ENCODE data around the gene CLNK. TPM values are rescaled to one million over a fixed set of nuclear protein-coding genes. Genes with fewer than 3 reads are reported as not detected.

The CLNK gene
- total RNA-seq, 1 donor from 2014 or later, result not detected

DNA sequence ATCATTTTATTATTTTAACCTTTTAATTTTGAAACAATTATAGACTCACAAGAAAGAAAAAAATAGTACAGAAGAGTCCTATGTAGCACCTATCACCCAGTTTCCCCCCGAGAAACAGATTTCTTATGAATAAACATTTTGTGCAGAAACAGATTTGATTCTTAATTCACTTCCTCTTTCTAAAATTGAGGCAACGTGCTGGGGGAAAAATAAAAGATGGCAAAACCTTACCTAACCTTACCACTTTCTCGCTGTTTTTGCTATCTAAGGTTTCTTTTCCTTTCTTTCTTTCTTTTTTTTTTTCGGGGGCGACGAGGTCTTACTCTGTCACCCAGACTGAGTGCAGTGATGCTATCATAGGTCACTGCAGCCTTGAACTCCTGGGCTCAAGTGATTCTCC, 4.3 kb upstream of the CLNK start:
- no peaks in the 10 kb centered on the region for H3K9me3 ChIP-seq
- TF ChIP-seq, protein P1, sequence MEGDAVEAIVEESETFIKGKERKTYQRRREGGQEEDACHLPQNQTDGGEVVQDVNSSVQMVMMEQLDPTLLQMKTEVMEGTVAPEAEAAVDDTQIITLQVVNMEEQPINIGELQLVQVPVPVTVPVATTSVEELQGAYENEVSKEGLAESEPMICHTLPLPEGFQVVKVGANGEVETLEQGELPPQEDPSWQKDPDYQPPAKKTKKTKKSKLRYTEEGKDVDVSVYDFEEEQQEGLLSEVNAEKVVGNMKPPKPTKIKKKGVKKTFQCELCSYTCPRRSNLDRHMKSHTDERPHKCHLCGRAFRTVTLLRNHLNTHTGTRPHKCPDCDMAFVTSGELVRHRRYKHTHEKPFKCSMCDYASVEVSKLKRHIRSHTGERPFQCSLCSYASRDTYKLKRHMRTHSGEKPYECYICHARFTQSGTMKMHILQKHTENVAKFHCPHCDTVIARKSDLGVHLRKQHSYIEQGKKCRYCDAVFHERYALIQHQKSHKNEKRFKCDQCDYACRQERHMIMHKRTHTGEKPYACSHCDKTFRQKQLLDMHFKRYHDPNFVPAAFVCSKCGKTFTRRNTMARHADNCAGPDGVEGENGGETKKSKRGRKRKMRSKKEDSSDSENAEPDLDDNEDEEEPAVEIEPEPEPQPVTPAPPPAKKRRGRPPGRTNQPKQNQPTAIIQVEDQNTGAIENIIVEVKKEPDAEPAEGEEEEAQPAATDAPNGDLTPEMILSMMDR (IDR thresholded peaks at IDR 0.05), result no peak
- TF ChIP-seq POLR2A (IDR thresholded peaks at IDR 0.05) (no peak), POLR2AphosphoS5 (IDR thresholded peaks at IDR 0.05; ENCODE audit: insufficient read depth in 1 of 2, low read depth in 1 of 2) (no peak)
- no peak overlapping the region for H3K27ac ChIP-seq
- H3K4me1 ChIP-seq, result no peaks in the 10 kb centered on the region
- DNase-seq (ENCODE audit: extremely low spot score in 2 of 2), result no peak
- intact Hi-C loops (cut with DNase I), result no loop called here
- no peaks in the 10 kb centered on the region for H3K27me3 ChIP-seq
- no peak overlapping the region for H3K4me3 ChIP-seq
- no peaks in the 10 kb centered on the region for H3K36me3 ChIP-seq

DNA sequence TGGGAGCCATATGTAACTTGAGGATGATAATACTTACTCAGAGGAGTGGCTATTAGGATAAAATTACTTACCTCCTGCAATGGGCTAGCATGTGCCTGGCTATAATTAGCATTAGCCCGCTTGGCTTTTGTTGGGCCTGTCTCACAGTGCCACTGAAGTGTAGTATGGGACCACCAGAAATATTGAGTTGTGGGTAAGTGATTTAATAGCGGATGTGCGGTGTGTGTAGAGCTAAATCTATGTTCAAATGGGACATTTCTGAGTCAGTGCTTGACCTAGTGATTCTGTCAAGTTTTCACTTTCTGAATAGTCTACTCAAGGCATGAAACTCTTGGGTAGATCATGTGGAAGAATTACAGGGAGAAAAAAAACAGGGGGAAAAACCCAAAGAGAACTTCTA, 3.5 kb upstream of the CLNK start:
- no peak overlapping the region for H3K4me3 ChIP-seq
- H3K9me3 ChIP-seq, result no peaks in the 10 kb centered on the region
- H3K4me1 ChIP-seq, result no peaks in the 10 kb centered on the region
- TF ChIP-seq POLR2A (IDR thresholded peaks at IDR 0.05), result no peak
- no peak for TF ChIP-seq POLR2AphosphoS5 (IDR thresholded peaks at IDR 0.05; ENCODE audit: insufficient read depth in 1 of 2, low read depth in 1 of 2)
- TF ChIP-seq, protein P1 (IDR thresholded peaks at IDR 0.05), result no peak
- no peaks in the 10 kb centered on the region for H3K27me3 ChIP-seq
- no peak for DNase-seq (ENCODE audit: extremely low spot score in 2 of 2)
- intact Hi-C loops (cut with DNase I), result no loop called here
- H3K27ac ChIP-seq, result no peak overlapping the region
- no peaks in the 10 kb centered on the region for H3K36me3 ChIP-seq

DNA sequence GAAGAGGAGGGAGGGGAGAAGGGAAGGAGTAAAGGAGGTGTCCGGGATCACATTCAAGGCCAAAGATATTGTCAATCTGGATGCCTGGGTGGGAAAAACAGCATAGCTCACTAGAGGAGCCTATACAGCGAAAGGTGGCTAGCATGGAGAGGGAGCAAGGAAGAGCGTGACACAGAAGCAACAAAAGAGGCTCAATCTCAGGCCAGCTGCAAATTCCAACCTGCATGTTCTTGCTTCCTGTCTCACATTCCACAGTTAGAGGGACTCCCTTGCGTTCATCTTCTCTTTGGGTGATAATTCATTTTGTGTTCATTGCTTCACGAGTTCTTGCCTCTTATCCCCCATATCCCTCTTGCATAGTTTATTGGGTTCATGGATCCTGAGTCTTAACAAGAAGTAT, 3.0 kb upstream of the CLNK start:
- Histone ChIP-seq H3K27me3 (no peaks in the 10 kb centered on the region), H3K36me3 (no peaks in the 10 kb centered on the region), H3K4me3 (no peak overlapping the region), H3K4me1 (no peaks in the 10 kb centered on the region), H3K9me3 (no peaks in the 10 kb centered on the region), H3K27ac (no peak overlapping the region)
- intact Hi-C loops (cut with DNase I), result no loop called here
- TF ChIP-seq, protein P1 (IDR thresholded peaks at IDR 0.05), result no peak
- no peak for TF ChIP-seq POLR2A (IDR thresholded peaks at IDR 0.05)
- no peak for TF ChIP-seq POLR2AphosphoS5 (IDR thresholded peaks at IDR 0.05; ENCODE audit: insufficient read depth in 1 of 2, low read depth in 1 of 2)
- no peak for DNase-seq (ENCODE audit: extremely low spot score in 2 of 2)

DNA sequence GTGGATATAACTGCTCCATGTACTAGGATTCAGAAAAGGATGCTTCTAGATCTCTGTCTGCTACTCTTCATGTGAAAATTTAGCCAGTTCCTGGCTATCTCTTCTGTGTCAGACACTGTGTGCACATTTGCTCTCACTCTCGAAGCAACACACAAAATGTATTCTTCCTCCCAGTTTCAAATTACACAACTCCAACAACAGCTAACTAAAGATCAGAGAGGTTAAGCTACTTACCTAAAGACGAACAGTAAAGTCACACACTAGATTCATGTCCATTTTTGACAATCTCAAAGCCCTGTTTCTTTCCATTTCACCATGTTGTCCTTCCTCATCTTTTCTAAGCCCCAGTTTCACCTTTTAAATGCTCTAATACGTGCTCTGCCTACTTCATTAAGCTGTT, 2.2 kb downstream of the CLNK start:
- TF ChIP-seq POLR2AphosphoS5 (IDR thresholded peaks at IDR 0.05; ENCODE audit: insufficient read depth in 1 of 2, low read depth in 1 of 2), result no peak
- TF ChIP-seq POLR2A (IDR thresholded peaks at IDR 0.05), result no peak
- TF ChIP-seq, protein P1 (IDR thresholded peaks at IDR 0.05), result no peak
- H3K27ac ChIP-seq, result no peak overlapping the region

DNA sequence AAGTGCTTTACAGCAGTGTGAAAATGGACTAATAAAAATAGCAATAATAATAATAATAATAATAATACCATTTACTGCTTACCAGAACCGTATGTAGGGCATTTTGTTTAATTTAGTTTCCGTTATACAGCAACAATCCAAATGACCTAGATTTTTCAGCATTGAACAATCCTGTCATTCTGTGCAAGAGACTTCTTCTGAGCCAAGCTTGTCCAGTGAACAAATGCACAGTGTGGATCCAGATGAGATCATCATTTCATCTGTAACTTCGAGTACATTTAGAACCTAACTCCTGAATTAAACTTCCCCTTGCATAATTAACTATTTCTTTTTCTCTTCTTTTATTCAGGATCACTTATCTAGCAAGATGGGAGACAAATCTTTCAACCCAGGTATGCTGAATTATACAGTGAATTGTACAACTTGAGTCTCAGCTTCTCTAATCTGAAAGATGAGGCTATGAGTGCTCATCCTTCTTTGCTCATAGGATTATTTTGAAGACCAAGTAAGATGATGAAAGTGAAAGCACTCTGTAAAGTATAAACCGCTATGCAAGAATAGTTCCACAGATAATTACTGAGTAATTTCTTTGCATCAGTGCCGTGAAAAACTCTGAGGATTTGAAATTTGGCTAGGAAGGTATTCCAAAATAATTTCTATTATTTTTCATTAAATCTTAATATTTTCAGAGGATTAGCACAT, 6.6 kb downstream of the CLNK start:
- no peaks in the 10 kb centered on the region for H3K4me1 ChIP-seq
- intact Hi-C loops (cut with DNase I), result no loop called here
- H3K27me3 ChIP-seq, result no peaks in the 10 kb centered on the region
- no peaks in the 10 kb centered on the region for H3K9me3 ChIP-seq
- no peak overlapping the region for H3K27ac ChIP-seq
- H3K4me3 ChIP-seq, result no peak overlapping the region
- H3K36me3 ChIP-seq, result no peaks in the 10 kb centered on the region
- no peak for DNase-seq (ENCODE audit: extremely low spot score in 2 of 2)
- TF ChIP-seq POLR2AphosphoS5 (IDR thresholded peaks at IDR 0.05; ENCODE audit: insufficient read depth in 1 of 2, low read depth in 1 of 2) (no peak), POLR2A (IDR thresholded peaks at IDR 0.05) (no peak)
- TF ChIP-seq, protein P1 (IDR thresholded peaks at IDR 0.05), result no peak

More for the DNA sequence above, 2.2 kb downstream of the CLNK start:
- no peak for DNase-seq (ENCODE audit: extremely low spot score in 2 of 2)
- intact Hi-C loops (cut with DNase I), result no loop called here
- no peaks in the 10 kb centered on the region for H3K4me1 ChIP-seq
- H3K9me3 ChIP-seq, result no peaks in the 10 kb centered on the region
- H3K27me3 ChIP-seq, result no peaks in the 10 kb centered on the region
- no peaks in the 10 kb centered on the region for H3K36me3 ChIP-seq
- H3K4me3 ChIP-seq, result no peak overlapping the region
